Measurements from ENCODE around the gene PPARGC1A. TPM values are rescaled to one million over a fixed set of nuclear protein-coding genes. Genes with fewer than 3 reads are reported as not detected.

Gene PPARGC1A
- total RNA-seq, 2 donors from 2014 or later = 20.7 to 27.7 TPM

GRCh38 chr4:23856630-23857029 lies 33.2 kb downstream of the PPARGC1A start:
- no peak for DNase-seq (ENCODE audit: low spot score)
- intact Hi-C loops (cut with DNase I) = no loop called here

- DNase-seq (ENCODE audit: low spot score) = no peak
- intact Hi-C loops (cut with DNase I) = no loop called here
Observed at GRCh38 chr4:23855912-23856605, 33.8 kb downstream of the PPARGC1A start.

GRCh38 chr4:23853986-23854660 lies 35.7 kb downstream of the PPARGC1A start:
- intact Hi-C loops (cut with DNase I) = no loop called here
- no peak for DNase-seq (ENCODE audit: low spot score)

- intact Hi-C loops (cut with DNase I) = no loop called here
- DNase-seq (ENCODE audit: low spot score) = no peak
Observed at GRCh38 chr4:23851464-23851863, 38.4 kb downstream of the PPARGC1A start.

- intact Hi-C loops (cut with DNase I) = no loop called here
- DNase-seq (ENCODE audit: low spot score) = no peak
Observed at GRCh38 chr4:23847158-23847557, 42.7 kb downstream of the PPARGC1A start.

- DNase-seq (ENCODE audit: low spot score) = no peak
- intact Hi-C loops (cut with DNase I) = no loop called here
Observed at GRCh38 chr4:23844961-23845360, 44.9 kb downstream of the PPARGC1A start.

GRCh38 chr4:23839279-23839678 lies 50.6 kb downstream of the PPARGC1A start:
- intact Hi-C loops (cut with DNase I) = no loop called here

GRCh38 chr4:23838607-23839006 lies 51.2 kb downstream of the PPARGC1A start:
- intact Hi-C loops (cut with DNase I) = no loop called here
- no peak for DNase-seq (ENCODE audit: low spot score)

More at GRCh38 chr4:23839279-23839678, 50.6 kb downstream of the PPARGC1A start:
- DNase-seq (ENCODE audit: low spot score) = no peak

GRCh38 chr4:23838131-23838530 lies 51.7 kb downstream of the PPARGC1A start:
- intact Hi-C loops (cut with DNase I) = no loop called here

GRCh38 chr4:23837371-23837770 lies 52.5 kb downstream of the PPARGC1A start:
- no peak for DNase-seq (ENCODE audit: low spot score)
- intact Hi-C loops (cut with DNase I) = no loop called here

More at GRCh38 chr4:23838131-23838530, 51.7 kb downstream of the PPARGC1A start:
- no peak for DNase-seq (ENCODE audit: low spot score)

- intact Hi-C loops (cut with DNase I) = no loop called here
- no peak for DNase-seq (ENCODE audit: low spot score)
Observed at GRCh38 chr4:23835774-23836478, 53.9 kb downstream of the PPARGC1A start.

GRCh38 chr4:23828779-23829178 lies 61.1 kb downstream of the PPARGC1A start:
- intact Hi-C loops (cut with DNase I) = no loop called here
- no peak for DNase-seq (ENCODE audit: low spot score)

GRCh38 chr4:23828020-23828715 lies 61.7 kb downstream of the PPARGC1A start:
- intact Hi-C loops (cut with DNase I) = no loop called here
- no peak for DNase-seq (ENCODE audit: low spot score)

GRCh38 chr4:23822181-23822580 lies 67.7 kb downstream of the PPARGC1A start:
- DNase-seq (ENCODE audit: low spot score) = no peak
- intact Hi-C loops (cut with DNase I) = no loop called here

- intact Hi-C loops (cut with DNase I) = no loop called here
- no peak for DNase-seq (ENCODE audit: low spot score)
Observed at GRCh38 chr4:23819041-23819511, 70.8 kb downstream of the PPARGC1A start.

- intact Hi-C loops (cut with DNase I) = no loop called here
- no peak for DNase-seq (ENCODE audit: low spot score)
Observed at GRCh38 chr4:23818097-23818885, 71.6 kb downstream of the PPARGC1A start.

GRCh38 chr4:23814996-23815660 lies 74.7 kb downstream of the PPARGC1A start:
- no peak for DNase-seq (ENCODE audit: low spot score)
- intact Hi-C loops (cut with DNase I) = loop anchor here in 1 of 2 donors (2.0 kb wide), 1 partner anchor 70 kb away; no protein-coding TSS in a partner anchor

GRCh38 chr4:23814587-23814986 lies 75.3 kb downstream of the PPARGC1A start:
- DNase-seq (ENCODE audit: low spot score) = no peak

More at GRCh38 chr4:23814587-23814986, 75.3 kb downstream of the PPARGC1A start:
- intact Hi-C loops (cut with DNase I) = loop anchor here in 1 of 2 donors (2.0 kb wide), 1 partner anchor 70 kb away; no protein-coding TSS in a partner anchor
